Fibroblast of lung (primary cell): ENCODE measurements around the gene TUBA1B. TPM values are rescaled to one million over a fixed set of nuclear protein-coding genes. Genes with fewer than 3 reads are reported as not detected.

Experiments used
- DNase-seq, 2 donors: peaks; one replicate each; pipeline versions ENCODE4 v3.0.0 to v3.0.0-alpha.2; 2010; ENCODE audit warnings: low read depth in 2 of 2
- H2AFZ ChIP-seq: 2 replicates; pipeline ENCODE4 v1.5.1; 2012; ENCODE audit warnings: low read length, control low read depth, inconsistent platforms
- H3K27ac ChIP-seq: 2 replicates; pipeline ENCODE4 v1.5.1; 2011; ENCODE audit warnings: low read length, control low read depth; ENCODE audit not compliant: insufficient read depth
- H3K27me3 ChIP-seq: 2 replicates; pipeline ENCODE4 v1.5.1; 2011; ENCODE audit warnings: mild to moderate bottlenecking, low read length; ENCODE audit not compliant: control insufficient read depth, insufficient read depth
- H3K36me3 ChIP-seq: 2 replicates; pipeline ENCODE4 v1.5.1; 2011; ENCODE audit warnings: low read length; ENCODE audit not compliant: control insufficient read depth, insufficient read depth
- H3K4me1 ChIP-seq: 2 replicates; pipeline ENCODE4 v1.5.1; 2011; ENCODE audit warnings: low read length; ENCODE audit not compliant: control insufficient read depth, insufficient read depth; ENCODE audit errors: extremely low read depth
- H3K4me2 ChIP-seq: 2 replicates; pipeline ENCODE4 v1.5.1; 2011; ENCODE audit warnings: low read length, control low read depth; ENCODE audit not compliant: insufficient read depth; ENCODE audit errors: extremely low read depth
- H3K4me3 ChIP-seq, 4 experiments: fragments of 200-600 bp in 1 of 4; sonication (generic) in 1 of 4; replicated peaks in 1 of 4; 2 replicates each; pipeline ENCODE4 v1.5.1; 2011 to 2016; ENCODE audit warnings: low read length in 4 of 4, low read depth in 3 of 4, mild to moderate bottlenecking in 3 of 4, control low read depth in 2 of 4, inconsistent platforms in 1 of 4, mixed read lengths in 1 of 4; ENCODE audit not compliant: insufficient read depth in 1 of 4; ENCODE audit errors: control extremely low read depth in 1 of 4
- H3K79me2 ChIP-seq: 2 replicates; pipeline ENCODE4 v1.5.1; 2012; ENCODE audit warnings: mild to moderate bottlenecking, low read length, inconsistent platforms; ENCODE audit not compliant: control insufficient read depth, insufficient read depth
- H3K9ac ChIP-seq: 2 replicates; pipeline ENCODE4 v1.5.1; 2011; ENCODE audit warnings: mild to moderate bottlenecking, low read length, control low read depth; ENCODE audit not compliant: insufficient read depth
- H3K9me3 ChIP-seq: 2 replicates; pipeline ENCODE4 v1.5.1; 2012; ENCODE audit warnings: low read depth, low read length; ENCODE audit not compliant: control insufficient read depth, insufficient read depth
- H4K20me1 ChIP-seq: 2 replicates; pipeline ENCODE4 v1.5.1; 2011; ENCODE audit warnings: low read length; ENCODE audit not compliant: control insufficient read depth, insufficient read depth; ENCODE audit errors: extremely low read depth
- CTCF ChIP-seq, 2 donors: IDR thresholded peaks in 1 of 2; conservative IDR thresholded peaks in 1 of 2; 1 replicate in 1 of 2; 2 replicates in 1 of 2; pipeline ENCODE4 v1.5.1; 2011 to 2012; ENCODE audit warnings: low read length in 2 of 2, control low read depth in 1 of 2, inconsistent platforms in 1 of 2, low read depth in 1 of 2, mild to moderate bottlenecking in 1 of 2
- EZH2 ChIP-seq: IDR thresholded peaks from 2 replicates; pipeline ENCODE4 v1.5.1; 2012; ENCODE audit warnings: low read length, control low read depth, mild to moderate bottlenecking; ENCODE audit errors: missing control alignments
- polyA plus RNA-seq, 2 donors: library from polyadenylated mRNA; depleted of rRNA in 1 of 2; stranded (reverse) in 1 of 2; unstranded in 1 of 2; fragments of >200 nt; gene quantifications; 2 replicates each; pipeline ENCODE4 v1.2.1, GENCODE V29; 2011 to 2012; ENCODE audit warnings: missing spikeins in 1 of 2
- total RNA-seq: library from RNA; depleted of rRNA; stranded (reverse); fragments of >200 nt; gene quantifications from 2 replicates; pipeline ENCODE4 v1.2.1, GENCODE V29; 2014

TUBA1B gene
- total and polyA plus RNA-seq, 2 donors (not counting 1 experiment from before 2014, with no cell fraction given) = 1,258 to 3,083 TPM

GRCh38 chr12:49088150-49088931, 42.9 kb downstream of the TUBA1B start:
- Histone ChIP-seq H3K9ac (no peak overlapping the region), H3K4me1 (peaks cover 5% of the 10 kb centered on the region), H3K36me3 (no peaks in the 10 kb centered on the region), H3K4me3 (no peak overlapping the region), H3K27me3 (peaks cover 5% of the 10 kb centered on the region), H3K79me2 (no peaks in the 10 kb centered on the region), H2AFZ (peak overlapping the region; percentile 71), H3K4me2 (peak overlapping the region; percentile 90), H4K20me1 (no peaks in the 10 kb centered on the region), H3K9me3 (no peaks in the 10 kb centered on the region), H3K27ac (no peak overlapping the region)
- peak; percentile 90 to 91 for DNase-seq
- TF ChIP-seq CTCF (conservative IDR thresholded peaks at IDR 0.05 in 1 of 2, IDR thresholded peaks at IDR 0.05 in 1 of 2; ENCODE audit: low read depth in 1 of 2, low read length in 2 of 2) (peak; percentile 67 to 90), EZH2 (peak; percentile 12)

GRCh38 chr12:49086116-49086515, 45.1 kb downstream of the TUBA1B start:
- Histone ChIP-seq H3K36me3 (no peaks in the 10 kb centered on the region), H2AFZ (no peak overlapping the region), H3K9me3 (no peaks in the 10 kb centered on the region), H3K79me2 (no peaks in the 10 kb centered on the region), H3K4me1 (peaks cover 3% of the 10 kb centered on the region), H3K27me3 (peaks cover 2% of the 10 kb centered on the region), H3K27ac (no peak overlapping the region), H3K4me2 (no peak overlapping the region), H3K4me3 (no peak overlapping the region), H4K20me1 (no peaks in the 10 kb centered on the region), H3K9ac (no peak overlapping the region)
- TF ChIP-seq EZH2 = no peak
- TF ChIP-seq CTCF (conservative IDR thresholded peaks at IDR 0.05 in 1 of 2, IDR thresholded peaks at IDR 0.05 in 1 of 2; ENCODE audit: low read depth in 1 of 2, low read length in 2 of 2) = no peak
- DNase-seq = peak in 1 of 2 donors; percentile 55

- no peaks in the 10 kb centered on the region for H3K79me2 ChIP-seq
- H3K27ac ChIP-seq = no peak overlapping the region
- H3K4me1 ChIP-seq = peaks cover 2% of the 10 kb centered on the region
- TF ChIP-seq CTCF (conservative IDR thresholded peaks at IDR 0.05 in 1 of 2, IDR thresholded peaks at IDR 0.05 in 1 of 2; ENCODE audit: low read depth in 1 of 2, low read length in 2 of 2) (no peak), EZH2 (no peak)
- H3K9ac ChIP-seq = no peak overlapping the region
- H4K20me1 ChIP-seq = no peaks in the 10 kb centered on the region
- DNase-seq = no peak
- no peak overlapping the region for H3K4me2 ChIP-seq
- no peaks in the 10 kb centered on the region for H3K36me3 ChIP-seq
- H2AFZ ChIP-seq = no peak overlapping the region
- H3K9me3 ChIP-seq = no peaks in the 10 kb centered on the region
- H3K27me3 ChIP-seq = peaks cover 3% of the 10 kb centered on the region
- no peak overlapping the region for H3K4me3 ChIP-seq
These were observed 46.8 kb downstream of the TUBA1B start for GRCh38 chr12:49084438-49084837.
